ENCODE data around the gene PRPF18. TPM values are rescaled to one million over a fixed set of nuclear protein-coding genes. Genes with fewer than 3 reads are reported as not detected.
A peak's percentile ranks its signal among the peaks of the same experiment; 100 is the strongest.

The PRPF18 gene
- total RNA-seq, 2 donors from 2014 or later = 18.5 to 22.5 TPM

- H3K36me3 Mint-ChIP-seq (ENCODE audit: low read depth) = no peaks in the 10 kb centered on the region
- no peak overlapping the region for H3K4me3 Mint-ChIP-seq
- ATAC-seq (replicated peaks) = peak; percentile 47
- no peak overlapping the region for H3K27ac Mint-ChIP-seq
- H3K9me3 Mint-ChIP-seq = no peaks in the 10 kb centered on the region
- peaks cover 4% of the 10 kb centered on the region for H3K4me1 Mint-ChIP-seq
- no peaks in the 10 kb centered on the region for H3K27me3 Mint-ChIP-seq
These were observed 73.3 kb downstream of the PRPF18 start for GRCh38 chr10:13659887-13660550.

- Mint-ChIP-seq H3K36me3 (ENCODE audit: low read depth) (no peaks in the 10 kb centered on the region), H3K27me3 (no peaks in the 10 kb centered on the region), H3K4me1 (peaks cover 4% of the 10 kb centered on the region), H3K9me3 (no peaks in the 10 kb centered on the region), H3K27ac (no peak overlapping the region), H3K4me3 (no peak overlapping the region)
- peak; percentile 21 for ATAC-seq (replicated peaks)
These were observed 73.8 kb downstream of the PRPF18 start for GRCh38 chr10:13660551-13660920.

GRCh38 chr10:13661256-13661655 lies 74.5 kb downstream of the PRPF18 start:
- Mint-ChIP-seq H3K9me3 (no peaks in the 10 kb centered on the region), H3K4me3 (no peak overlapping the region), H3K27ac (peak overlapping the region; percentile 18), H3K36me3 (ENCODE audit: low read depth) (no peaks in the 10 kb centered on the region), H3K27me3 (no peaks in the 10 kb centered on the region), H3K4me1 (peaks cover 4% of the 10 kb centered on the region)
- ATAC-seq (replicated peaks) = no peak

DNA sequence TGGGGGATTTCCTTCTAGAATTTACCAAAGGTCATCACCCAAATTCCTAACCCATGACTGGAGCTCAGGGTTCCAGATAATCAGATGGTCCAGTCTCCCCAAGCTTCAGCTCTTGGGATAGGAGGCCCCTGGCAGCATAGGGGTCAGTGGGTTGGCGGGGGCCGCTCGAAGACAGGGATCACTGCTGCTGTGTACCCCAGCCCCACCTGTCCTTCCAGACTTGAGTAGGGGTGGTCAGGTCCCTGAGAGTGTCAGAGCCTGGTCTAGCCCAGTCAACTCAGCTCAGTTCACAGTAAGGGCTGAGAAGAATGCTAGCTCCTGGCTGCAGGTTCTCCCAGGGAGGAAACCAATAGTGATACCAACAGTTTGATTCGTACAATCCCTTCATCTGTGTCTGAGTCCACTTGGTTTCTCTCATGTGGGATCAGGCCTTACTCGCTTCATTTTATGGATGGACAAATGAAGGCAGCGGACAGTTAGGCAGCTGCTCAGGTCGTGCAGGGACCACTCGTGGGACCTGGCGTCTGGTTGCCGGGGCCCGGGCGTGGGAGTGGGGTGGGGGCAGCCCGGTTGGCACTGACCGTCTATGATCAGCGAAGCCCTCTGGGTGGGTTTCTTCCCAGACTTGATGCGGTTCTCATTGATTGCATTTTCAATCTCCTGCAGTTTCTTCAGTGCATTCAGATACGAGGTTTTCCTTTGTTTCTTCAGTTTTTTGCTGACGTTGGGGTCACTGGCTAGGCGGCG lies 78.9 kb downstream of the PRPF18 start:
- Mint-ChIP-seq H3K4me1 (no peaks in the 10 kb centered on the region), H3K4me3 (no peak overlapping the region), H3K9me3 (no peaks in the 10 kb centered on the region), H3K27me3 (no peaks in the 10 kb centered on the region), H3K27ac (no peak overlapping the region), H3K36me3 (ENCODE audit: low read depth) (no peaks in the 10 kb centered on the region)
- ATAC-seq (replicated peaks) = no peak

DNA sequence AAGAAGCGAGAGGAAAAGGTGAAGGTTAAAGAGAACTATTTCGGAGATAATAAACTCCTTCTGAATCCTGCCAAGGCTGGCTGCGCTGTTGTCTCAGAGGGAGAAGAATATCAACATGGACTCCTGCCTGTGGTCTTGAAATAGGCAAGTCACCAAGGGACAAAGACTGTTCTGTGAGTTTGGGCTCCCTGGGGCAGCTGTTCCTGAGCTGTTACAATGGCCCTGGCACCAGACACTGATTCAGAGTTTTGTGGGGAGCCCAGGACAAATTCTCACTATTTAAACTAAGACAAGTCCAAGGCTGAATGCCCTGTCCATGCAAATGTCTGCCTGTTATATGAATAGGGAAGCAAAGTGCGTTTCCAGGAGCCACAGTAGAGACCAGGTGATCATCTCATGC lies 81.4 kb downstream of the PRPF18 start:
- no peaks in the 10 kb centered on the region for H3K4me1 Mint-ChIP-seq
- H3K9me3 Mint-ChIP-seq = no peaks in the 10 kb centered on the region
- ATAC-seq (replicated peaks) = no peak
- no peak overlapping the region for H3K4me3 Mint-ChIP-seq
- H3K36me3 Mint-ChIP-seq (ENCODE audit: low read depth) = no peaks in the 10 kb centered on the region
- H3K27ac Mint-ChIP-seq = no peak overlapping the region
- H3K27me3 Mint-ChIP-seq = no peaks in the 10 kb centered on the region

GRCh38 chr10:13669182-13669855 lies 82.6 kb downstream of the PRPF18 start:
- Mint-ChIP-seq H3K4me3 (no peak overlapping the region), H3K36me3 (ENCODE audit: low read depth) (no peaks in the 10 kb centered on the region), H3K27me3 (no peaks in the 10 kb centered on the region), H3K4me1 (no peaks in the 10 kb centered on the region), H3K9me3 (no peaks in the 10 kb centered on the region), H3K27ac (no peak overlapping the region)
- ATAC-seq (replicated peaks) = no peak

GRCh38 chr10:13669901-13670300 lies 83.1 kb downstream of the PRPF18 start:
- Mint-ChIP-seq H3K4me3 (no peak overlapping the region), H3K27ac (no peak overlapping the region), H3K9me3 (no peaks in the 10 kb centered on the region), H3K27me3 (no peaks in the 10 kb centered on the region), H3K36me3 (ENCODE audit: low read depth) (no peaks in the 10 kb centered on the region), H3K4me1 (no peaks in the 10 kb centered on the region)
- ATAC-seq (replicated peaks) = no peak

- H3K9me3 Mint-ChIP-seq = no peaks in the 10 kb centered on the region
- no peaks in the 10 kb centered on the region for H3K4me1 Mint-ChIP-seq
- no peaks in the 10 kb centered on the region for H3K27me3 Mint-ChIP-seq
- no peaks in the 10 kb centered on the region for H3K36me3 Mint-ChIP-seq (ENCODE audit: low read depth)
- no peak overlapping the region for H3K4me3 Mint-ChIP-seq
- no peak for ATAC-seq (replicated peaks)
- no peak overlapping the region for H3K27ac Mint-ChIP-seq
These were observed 83.5 kb downstream of the PRPF18 start for GRCh38 chr10:13670311-13670710.

- Mint-ChIP-seq H3K36me3 (ENCODE audit: low read depth) (no peaks in the 10 kb centered on the region), H3K27me3 (no peaks in the 10 kb centered on the region), H3K27ac (no peak overlapping the region), H3K9me3 (no peaks in the 10 kb centered on the region), H3K4me3 (no peak overlapping the region), H3K4me1 (no peaks in the 10 kb centered on the region)
- no peak for ATAC-seq (replicated peaks)
These were observed 85.1 kb downstream of the PRPF18 start for GRCh38 chr10:13671904-13672303.

- no peaks in the 10 kb centered on the region for H3K9me3 Mint-ChIP-seq
- H3K36me3 Mint-ChIP-seq (ENCODE audit: low read depth) = no peaks in the 10 kb centered on the region
- H3K27me3 Mint-ChIP-seq = no peaks in the 10 kb centered on the region
- H3K27ac Mint-ChIP-seq = no peak overlapping the region
- no peak for ATAC-seq (replicated peaks)
- no peaks in the 10 kb centered on the region for H3K4me1 Mint-ChIP-seq
- H3K4me3 Mint-ChIP-seq = no peak overlapping the region
These were observed 85.8 kb downstream of the PRPF18 start for GRCh38 chr10:13672548-13672947.

DNA sequence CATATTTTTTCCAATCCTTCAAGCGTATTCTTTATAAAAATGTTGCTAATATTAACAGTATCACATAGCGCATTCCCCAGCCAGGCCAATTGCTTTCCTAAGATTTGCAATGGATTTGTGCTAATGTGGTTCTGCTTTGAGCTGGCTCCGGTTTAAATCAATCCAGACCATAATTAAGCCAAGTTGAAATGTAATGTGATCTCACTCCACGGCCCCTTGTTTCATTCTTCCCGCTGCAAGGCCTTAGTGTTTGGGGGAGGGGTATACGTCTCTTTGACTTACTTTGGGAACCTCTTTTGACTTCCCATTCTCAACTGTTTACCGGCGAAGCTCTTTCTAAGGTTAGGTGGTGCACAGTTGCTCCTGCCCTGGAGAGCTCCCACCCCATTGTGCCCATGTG lies 86.4 kb downstream of the PRPF18 start:
- ATAC-seq (replicated peaks) = no peak
- Mint-ChIP-seq H3K9me3 (no peaks in the 10 kb centered on the region), H3K27me3 (no peaks in the 10 kb centered on the region), H3K4me3 (no peak overlapping the region), H3K36me3 (ENCODE audit: low read depth) (no peaks in the 10 kb centered on the region), H3K27ac (no peak overlapping the region), H3K4me1 (no peaks in the 10 kb centered on the region)

GRCh38 chr10:13674645-13675588 lies 88.2 kb downstream of the PRPF18 start:
- ATAC-seq (replicated peaks) = no peak
- H3K27me3 Mint-ChIP-seq = peaks cover 4% of the 10 kb centered on the region
- no peaks in the 10 kb centered on the region for H3K36me3 Mint-ChIP-seq (ENCODE audit: low read depth)
- no peaks in the 10 kb centered on the region for H3K9me3 Mint-ChIP-seq
- H3K27ac Mint-ChIP-seq = no peak overlapping the region
- no peak overlapping the region for H3K4me3 Mint-ChIP-seq
- no peaks in the 10 kb centered on the region for H3K4me1 Mint-ChIP-seq

- H3K27me3 Mint-ChIP-seq = peaks cover 8% of the 10 kb centered on the region
- no peak overlapping the region for H3K27ac Mint-ChIP-seq
- no peaks in the 10 kb centered on the region for H3K36me3 Mint-ChIP-seq (ENCODE audit: low read depth)
- no peaks in the 10 kb centered on the region for H3K9me3 Mint-ChIP-seq
- H3K4me3 Mint-ChIP-seq = no peak overlapping the region
- ATAC-seq (replicated peaks) = no peak
- no peaks in the 10 kb centered on the region for H3K4me1 Mint-ChIP-seq
These were observed 91.5 kb downstream of the PRPF18 start for GRCh38 chr10:13678101-13678843.
